Transverse colon (tissue), 3 donors: ENCODE results near the gene SLC6A11.

Source experiments
- EP300 ChIP-seq: sonication (generic); formaldehyde crosslinking; IDR thresholded peaks from one replicate; pipeline ENCODE4 v1.6.1; 2017; ENCODE audit warnings: antibody characterized with exemption, low read depth
- POLR2A ChIP-seq: fragments of 450-650 bp; IDR thresholded peaks from one replicate; pipeline ENCODE4 v1.6.1; 2016; ENCODE audit warnings: antibody characterized with exemption, mild to moderate bottlenecking, moderate library complexity
- TF ChIP-seq, protein P1 (sequence below), 5 experiments: fragments of 200-600 bp in 3 of 5; fragments of 450-650 bp in 2 of 5; sonication (generic) in 3 of 5; IDR thresholded peaks; 1 replicate in 2 of 5; 2 replicates in 3 of 5; pipeline ENCODE4 v1.5.1; 2016 to 2017; ENCODE audit warnings: antibody characterized with exemption in 5 of 5, inconsistent platforms in 3 of 5, mild to moderate bottlenecking in 2 of 5, moderate library complexity in 1 of 5

DNA sequence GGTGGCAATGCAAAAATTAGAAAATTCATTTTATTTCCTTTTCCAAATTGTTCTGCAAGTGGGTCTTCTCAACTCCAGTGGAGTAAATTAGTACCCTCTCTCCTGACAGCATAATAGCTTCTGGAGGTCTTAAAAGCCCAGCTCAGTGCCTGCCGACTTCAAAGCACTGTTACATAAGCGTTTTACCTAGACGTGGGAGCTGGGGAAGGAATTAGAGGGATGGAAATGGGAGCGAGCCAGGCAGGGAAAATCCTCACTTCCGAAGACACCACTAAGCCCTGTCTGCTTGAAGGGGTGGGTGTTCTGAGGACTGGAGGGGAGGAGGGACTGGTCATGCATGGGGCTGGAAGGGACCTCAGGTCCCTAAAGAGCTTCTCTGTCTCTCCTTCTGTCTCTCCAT is 99.3 kb downstream of the SLC6A11 start:
- TF ChIP-seq, protein P1, sequence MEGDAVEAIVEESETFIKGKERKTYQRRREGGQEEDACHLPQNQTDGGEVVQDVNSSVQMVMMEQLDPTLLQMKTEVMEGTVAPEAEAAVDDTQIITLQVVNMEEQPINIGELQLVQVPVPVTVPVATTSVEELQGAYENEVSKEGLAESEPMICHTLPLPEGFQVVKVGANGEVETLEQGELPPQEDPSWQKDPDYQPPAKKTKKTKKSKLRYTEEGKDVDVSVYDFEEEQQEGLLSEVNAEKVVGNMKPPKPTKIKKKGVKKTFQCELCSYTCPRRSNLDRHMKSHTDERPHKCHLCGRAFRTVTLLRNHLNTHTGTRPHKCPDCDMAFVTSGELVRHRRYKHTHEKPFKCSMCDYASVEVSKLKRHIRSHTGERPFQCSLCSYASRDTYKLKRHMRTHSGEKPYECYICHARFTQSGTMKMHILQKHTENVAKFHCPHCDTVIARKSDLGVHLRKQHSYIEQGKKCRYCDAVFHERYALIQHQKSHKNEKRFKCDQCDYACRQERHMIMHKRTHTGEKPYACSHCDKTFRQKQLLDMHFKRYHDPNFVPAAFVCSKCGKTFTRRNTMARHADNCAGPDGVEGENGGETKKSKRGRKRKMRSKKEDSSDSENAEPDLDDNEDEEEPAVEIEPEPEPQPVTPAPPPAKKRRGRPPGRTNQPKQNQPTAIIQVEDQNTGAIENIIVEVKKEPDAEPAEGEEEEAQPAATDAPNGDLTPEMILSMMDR (IDR thresholded peaks at IDR 0.05): no peak
- TF ChIP-seq POLR2A (no peak), EP300 (no peak)
